ENCODE data around the gene GALK1. TPM values are rescaled to one million over a fixed set of nuclear protein-coding genes. Genes with fewer than 3 reads are reported as not detected.
A peak's percentile ranks its signal among the peaks of the same experiment; 100 is the strongest.

GALK1 gene
- total and polyA plus RNA-seq, 2 donors (not counting 1 experiment from before 2014, with no cell fraction given): 10.2 to 62.8 TPM

- no peak for TF ChIP-seq EZH2 (IDR thresholded peaks at IDR 0.05; ENCODE audit: low read length, missing control alignments)
- no peak for TF ChIP-seq CTCF (conservative IDR thresholded peaks at IDR 0.05 in 1 of 2, IDR thresholded peaks at IDR 0.05 in 1 of 2; ENCODE audit: low read depth in 1 of 2, low read length in 2 of 2)
- Histone ChIP-seq H3K9me3 (ENCODE audit: control insufficient read depth, insufficient read depth, low read depth, low read length) (no peaks in the 10 kb centered on the region), H3K4me2 (ENCODE audit: extremely low read depth, insufficient read depth, low read length) (no peak overlapping the region), H3K27ac (ENCODE audit: insufficient read depth, low read length) (no peak overlapping the region), H3K27me3 (ENCODE audit: control insufficient read depth, insufficient read depth, low read length) (no peaks in the 10 kb centered on the region), H3K9ac (ENCODE audit: insufficient read depth, low read length) (no peak overlapping the region), H3K4me1 (ENCODE audit: control insufficient read depth, extremely low read depth, insufficient read depth, low read length) (no peaks in the 10 kb centered on the region), H3K4me3 (replicated peaks in 1 of 4; ENCODE audit: control extremely low read depth in 1 of 4, insufficient read depth in 1 of 4, low read depth in 3 of 4, low read length in 4 of 4) (no peak overlapping the region), H2AFZ (ENCODE audit: low read length) (no peak overlapping the region), H4K20me1 (ENCODE audit: control insufficient read depth, extremely low read depth, insufficient read depth, low read length) (no peaks in the 10 kb centered on the region), H3K36me3 (ENCODE audit: control insufficient read depth, insufficient read depth, low read length) (no peaks in the 10 kb centered on the region), H3K79me2 (ENCODE audit: control insufficient read depth, insufficient read depth, low read length) (no peaks in the 10 kb centered on the region)
- no peak for DNase-seq (ENCODE audit: low read depth in 2 of 2)
These were observed 9.0 kb downstream of the GALK1 start for GRCh38 chr17:75755990-75756389.

GRCh38 chr17:75755205-75755901 is 9.6 kb downstream of the GALK1 start:
- Histone ChIP-seq H3K9ac (ENCODE audit: insufficient read depth, low read length) (no peak overlapping the region), H3K79me2 (ENCODE audit: control insufficient read depth, insufficient read depth, low read length) (no peaks in the 10 kb centered on the region), H3K36me3 (ENCODE audit: control insufficient read depth, insufficient read depth, low read length) (no peaks in the 10 kb centered on the region), H3K4me3 (replicated peaks in 1 of 4; ENCODE audit: control extremely low read depth in 1 of 4, insufficient read depth in 1 of 4, low read depth in 3 of 4, low read length in 4 of 4) (no peak overlapping the region), H3K4me2 (ENCODE audit: extremely low read depth, insufficient read depth, low read length) (no peak overlapping the region), H2AFZ (ENCODE audit: low read length) (no peak overlapping the region), H3K27ac (ENCODE audit: insufficient read depth, low read length) (no peak overlapping the region), H3K27me3 (ENCODE audit: control insufficient read depth, insufficient read depth, low read length) (no peaks in the 10 kb centered on the region), H3K4me1 (ENCODE audit: control insufficient read depth, extremely low read depth, insufficient read depth, low read length) (no peaks in the 10 kb centered on the region), H4K20me1 (ENCODE audit: control insufficient read depth, extremely low read depth, insufficient read depth, low read length) (no peaks in the 10 kb centered on the region), H3K9me3 (ENCODE audit: control insufficient read depth, insufficient read depth, low read depth, low read length) (no peaks in the 10 kb centered on the region)
- TF ChIP-seq EZH2 (IDR thresholded peaks at IDR 0.05; ENCODE audit: low read length, missing control alignments): no peak
- TF ChIP-seq CTCF (conservative IDR thresholded peaks at IDR 0.05 in 1 of 2, IDR thresholded peaks at IDR 0.05 in 1 of 2; ENCODE audit: low read depth in 1 of 2, low read length in 2 of 2): no peak
- DNase-seq (ENCODE audit: low read depth in 2 of 2): no peak

GRCh38 chr17:75754378-75755204 is 10.4 kb downstream of the GALK1 start:
- H3K9ac ChIP-seq (ENCODE audit: insufficient read depth, low read length): no peak overlapping the region

More at GRCh38 chr17:75754378-75755204, 10.4 kb downstream of the GALK1 start:
- no peak for DNase-seq (ENCODE audit: low read depth in 2 of 2)
- no peak overlapping the region for H3K4me3 ChIP-seq (replicated peaks in 1 of 4; ENCODE audit: control extremely low read depth in 1 of 4, insufficient read depth in 1 of 4, low read depth in 3 of 4, low read length in 4 of 4)
- H3K9me3 ChIP-seq (ENCODE audit: control insufficient read depth, insufficient read depth, low read depth, low read length): no peaks in the 10 kb centered on the region
- H3K4me2 ChIP-seq (ENCODE audit: extremely low read depth, insufficient read depth, low read length): peak overlapping the region; percentile 13
- TF ChIP-seq CTCF (conservative IDR thresholded peaks at IDR 0.05 in 1 of 2, IDR thresholded peaks at IDR 0.05 in 1 of 2; ENCODE audit: low read depth in 1 of 2, low read length in 2 of 2): no peak
- TF ChIP-seq EZH2 (IDR thresholded peaks at IDR 0.05; ENCODE audit: low read length, missing control alignments): no peak
- H4K20me1 ChIP-seq (ENCODE audit: control insufficient read depth, extremely low read depth, insufficient read depth, low read length): no peaks in the 10 kb centered on the region
- H2AFZ ChIP-seq (ENCODE audit: low read length): no peak overlapping the region
- no peaks in the 10 kb centered on the region for H3K36me3 ChIP-seq (ENCODE audit: control insufficient read depth, insufficient read depth, low read length)
- peak overlapping the region; percentile 43 for H3K27ac ChIP-seq (ENCODE audit: insufficient read depth, low read length)
- H3K4me1 ChIP-seq (ENCODE audit: control insufficient read depth, extremely low read depth, insufficient read depth, low read length): peaks cover 2% of the 10 kb centered on the region
- H3K79me2 ChIP-seq (ENCODE audit: control insufficient read depth, insufficient read depth, low read length): no peaks in the 10 kb centered on the region
- no peaks in the 10 kb centered on the region for H3K27me3 ChIP-seq (ENCODE audit: control insufficient read depth, insufficient read depth, low read length)
